PC-3 (cell line): ENCODE data around the gene SYK.

ENCODE experiments used
- EZH2 ChIP-seq: fragments of 300-600 bp; sonication (generic); IDR thresholded peaks from one replicate; pipeline ENCODE4 v1.6.1; 2017; ENCODE audit warnings: antibody characterized with exemption, mild to moderate bottlenecking, low read length; ENCODE audit not compliant: unreplicated experiment
- TF ChIP-seq, protein P1 (sequence below): fragments of 300-600 bp; sonication (generic); conservative IDR thresholded peaks from 2 replicates; pipeline ENCODE4 v1.5.1; 2017; ENCODE audit warnings: antibody characterized with exemption, low read depth, mild to moderate bottlenecking, low read length

DNA sequence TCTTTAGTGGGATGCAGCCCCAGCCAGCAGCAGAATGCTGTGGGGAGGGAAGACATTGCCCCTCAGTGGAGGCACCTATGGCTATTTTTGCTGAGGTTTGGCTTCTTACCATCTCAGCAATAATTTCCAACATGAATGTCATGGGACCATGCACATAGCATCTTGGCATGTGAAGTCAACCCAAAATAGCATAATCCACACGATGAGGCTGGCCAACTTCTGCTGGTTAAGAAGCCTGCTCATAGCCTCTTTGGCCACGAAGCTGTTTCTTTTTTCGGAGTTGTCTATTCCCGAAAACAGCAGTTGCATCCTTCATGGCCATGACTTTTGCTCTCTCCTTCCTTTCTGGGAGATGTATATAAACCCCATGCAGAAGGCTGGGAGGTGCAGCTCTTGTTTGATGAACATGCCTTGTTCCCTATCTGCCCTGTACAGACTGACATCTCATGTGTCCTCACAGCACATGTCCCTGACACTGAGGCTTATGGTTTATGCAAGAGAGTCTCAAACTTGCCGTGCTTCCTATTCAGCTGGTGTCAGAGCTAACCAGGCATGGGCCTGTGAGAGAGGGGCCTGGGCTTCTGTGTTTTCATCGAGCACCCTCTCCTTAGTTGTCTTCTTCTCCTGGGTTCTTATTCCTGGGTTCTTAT lies 45.3 kb downstream of the SYK start:
- TF ChIP-seq, protein P1, sequence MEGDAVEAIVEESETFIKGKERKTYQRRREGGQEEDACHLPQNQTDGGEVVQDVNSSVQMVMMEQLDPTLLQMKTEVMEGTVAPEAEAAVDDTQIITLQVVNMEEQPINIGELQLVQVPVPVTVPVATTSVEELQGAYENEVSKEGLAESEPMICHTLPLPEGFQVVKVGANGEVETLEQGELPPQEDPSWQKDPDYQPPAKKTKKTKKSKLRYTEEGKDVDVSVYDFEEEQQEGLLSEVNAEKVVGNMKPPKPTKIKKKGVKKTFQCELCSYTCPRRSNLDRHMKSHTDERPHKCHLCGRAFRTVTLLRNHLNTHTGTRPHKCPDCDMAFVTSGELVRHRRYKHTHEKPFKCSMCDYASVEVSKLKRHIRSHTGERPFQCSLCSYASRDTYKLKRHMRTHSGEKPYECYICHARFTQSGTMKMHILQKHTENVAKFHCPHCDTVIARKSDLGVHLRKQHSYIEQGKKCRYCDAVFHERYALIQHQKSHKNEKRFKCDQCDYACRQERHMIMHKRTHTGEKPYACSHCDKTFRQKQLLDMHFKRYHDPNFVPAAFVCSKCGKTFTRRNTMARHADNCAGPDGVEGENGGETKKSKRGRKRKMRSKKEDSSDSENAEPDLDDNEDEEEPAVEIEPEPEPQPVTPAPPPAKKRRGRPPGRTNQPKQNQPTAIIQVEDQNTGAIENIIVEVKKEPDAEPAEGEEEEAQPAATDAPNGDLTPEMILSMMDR = no peak
- TF ChIP-seq EZH2 = no peak
